Endothelial cell of umbilical vein (primary cell): Measurements from ENCODE around the gene EFNB1. TPM values are rescaled to one million over a fixed set of nuclear protein-coding genes. Genes with fewer than 3 reads are reported as not detected.

Source experiments
- BruUV-seq: library from RNA; stranded (reverse); fragments of 400-500 nt; replicated peaks from 2 replicates; lab custom pipeline; 2021; lab: Mats Ljungman, UMichigan
- CTCF ChIA-PET: fragments of 300-600, 350-600 bp; sonication (Branson Sonifier 250); formaldehyde crosslinking; loops from one replicate; lab custom pipeline; 2021; ENCODE audit warnings: antibody characterized with exemption, inconsistent platforms; lab: Charles Lee
- POLR2A ChIA-PET: fragments of 300-600, 350-600 bp; sonication (Branson Sonifier 250); formaldehyde crosslinking; loops from one replicate; lab custom pipeline; 2021; ENCODE audit warnings: antibody characterized with exemption, inconsistent platforms; lab: Charles Lee
- DNase-seq: peaks from one replicate; pipeline ENCODE4 v3.0.0-alpha.2; 2011; ENCODE audit warnings: low read depth, low spot score
- FAIRE-seq: peaks from 2 replicates; lab custom pipeline; 2011; peaks lifted over from hg19 to GRCh38; lab: Jason Lieb, UNC
- H2AFZ ChIP-seq: 2 replicates; pipeline ENCODE4 v1.6.0; 2012; ENCODE audit warnings: low read depth, low read length, control low read depth, inconsistent platforms
- H3K27ac ChIP-seq: 2 replicates; pipeline ENCODE4 v1.5.1; 2011; ENCODE audit warnings: low read depth, mild to moderate bottlenecking, control low read depth, low read length, moderate library complexity; ENCODE audit not compliant: insufficient read depth
- H3K27me3 ChIP-seq, 2 experiments: 2 replicates each; pipeline versions ENCODE4 v1.6.0 to v1.6.1; 2011; ENCODE audit warnings: low read length in 2 of 2, mixed read lengths in 1 of 2; ENCODE audit not compliant: control insufficient read depth in 2 of 2, insufficient read depth in 2 of 2
- H3K36me3 ChIP-seq, 2 experiments: 2 replicates in 1 of 2; 3 replicates in 1 of 2; pipeline ENCODE4 v1.5.1; 2011; ENCODE audit warnings: low read length in 2 of 2, mild to moderate bottlenecking in 1 of 2, moderate library complexity in 1 of 2; ENCODE audit not compliant: control insufficient read depth in 2 of 2, insufficient read depth in 2 of 2; ENCODE audit errors: extremely low read depth in 1 of 2
- H3K4me1 ChIP-seq: 3 replicates; pipeline ENCODE4 v1.5.1; 2011; ENCODE audit warnings: mild to moderate bottlenecking, low read length; ENCODE audit not compliant: control insufficient read depth, insufficient read depth; ENCODE audit errors: extremely low read depth
- H3K4me2 ChIP-seq: 2 replicates; pipeline ENCODE4 v1.6.1; 2011; ENCODE audit warnings: low read length, control low read depth, mixed read lengths; ENCODE audit not compliant: insufficient read depth
- H3K4me3 ChIP-seq, 3 experiments: fragments of 200-600 bp in 1 of 3; sonication (generic), shearing (Covaris generic) in 1 of 3; replicated peaks in 1 of 3; 2 replicates each; pipeline ENCODE4 v1.5.1; 2011 to 2016; ENCODE audit warnings: control low read depth in 3 of 3, low read length in 3 of 3, mild to moderate bottlenecking in 2 of 3, inconsistent platforms in 1 of 3, low read depth in 1 of 3, moderate library complexity in 1 of 3; ENCODE audit not compliant: insufficient read depth in 1 of 3
- H3K79me2 ChIP-seq: 2 replicates; pipeline ENCODE4 v1.6.0; 2012; ENCODE audit warnings: low read length, inconsistent platforms; ENCODE audit not compliant: control insufficient read depth, insufficient read depth
- H3K9ac ChIP-seq: replicated peaks from 2 replicates; pipeline ENCODE3; 2011; ENCODE audit warnings: low read length, control low read depth; ENCODE audit not compliant: insufficient read depth; ENCODE audit errors: extremely low read depth
- H3K9me1 ChIP-seq: replicated peaks from 3 replicates; pipeline ENCODE4 v1.6.0; 2011; ENCODE audit warnings: mild to moderate bottlenecking, low read length; ENCODE audit not compliant: control insufficient read depth, insufficient read depth; ENCODE audit errors: extremely low read depth
- H3K9me3 ChIP-seq: replicated peaks from 2 replicates; pipeline ENCODE4 v1.5.1; 2012; ENCODE audit warnings: low read length, inconsistent platforms; ENCODE audit not compliant: control insufficient read depth, insufficient read depth
- H4K20me1 ChIP-seq: replicated peaks from 2 replicates; pipeline ENCODE3; 2011; ENCODE audit warnings: mild to moderate bottlenecking, low read length; ENCODE audit not compliant: control insufficient read depth, insufficient read depth; ENCODE audit errors: extremely low read depth
- EZH2 ChIP-seq: IDR thresholded peaks from 2 replicates; pipeline ENCODE4 v1.6.1; 2012; ENCODE audit warnings: borderline replicate concordance, low read depth, mild to moderate bottlenecking, moderate library complexity, low read length, inconsistent platforms; ENCODE audit not compliant: severe bottlenecking
- FOS ChIP-seq: IDR thresholded peaks from 2 replicates; pipeline ENCODE4 v1.6.1; 2011; ENCODE audit warnings: mild to moderate bottlenecking, low read length, moderate library complexity, borderline replicate concordance; ENCODE audit not compliant: insufficient read depth
- GATA2 ChIP-seq: IDR thresholded peaks from 2 replicates; pipeline ENCODE4 v1.7.0; 2011; ENCODE audit warnings: low read depth, mild to moderate bottlenecking, moderate library complexity, mixed read lengths, low read length; ENCODE audit not compliant: insufficient read length, insufficient read depth
- JUN ChIP-seq: IDR thresholded peaks from 2 replicates; pipeline ENCODE4 v1.6.1; 2011; ENCODE audit warnings: borderline replicate concordance, low read depth; ENCODE audit not compliant: insufficient read length, insufficient read depth
- MYC ChIP-seq: IDR thresholded peaks from one replicate; pipeline ENCODE4 v1.6.1; 2011; ENCODE audit warnings: mild to moderate bottlenecking, low read depth, low read length
- POLR2A ChIP-seq: IDR thresholded peaks from 2 replicates; pipeline ENCODE4 v1.6.1; 2012; ENCODE audit warnings: low read depth, mild to moderate bottlenecking, control low read depth, low read length
- POLR2AphosphoS5 ChIP-seq: IDR thresholded peaks from 2 replicates; pipeline ENCODE4 v1.6.1; 2012; ENCODE audit warnings: low read depth, mild to moderate bottlenecking, control low read depth, low read length, moderate library complexity; ENCODE audit not compliant: insufficient read depth
- dilution Hi-C: fragments of 300-500 bp; cut with MboI; formaldehyde crosslinking; loops from one replicate; pipeline ENCODE4 v1.15.0; 2019; ENCODE audit warnings: low sequenced_read_pairs; ENCODE audit not compliant: extremely low pct_ligation_motif_present
- intact Hi-C: fragments of 100-400 bp; cut with micrococcal nuclease; formaldehyde crosslinking; loops from one replicate; pipeline ENCODE4 v1.10.0; 2022
- polyA plus RNA-seq, 4 experiments: library from polyadenylated mRNA; depleted of rRNA in 3 of 4; stranded (reverse) in 3 of 4; unstranded in 1 of 4; fragments of >200 nt; gene quantifications; 2 replicates each; pipeline versions ENCODE4 v1.2.1 to v1.2.3, GENCODE V29; 2011 to 2012; ENCODE audit warnings: missing spikeins in 1 of 4
- total RNA-seq: library from RNA; stranded (reverse); gene quantifications from 2 replicates; pipeline ENCODE4 v1.2.3, GENCODE V29; 2021
- TF ChIP-seq, protein P1 (sequence below): IDR thresholded peaks from 2 replicates; pipeline ENCODE4 v1.6.1; 2011; ENCODE audit not compliant: insufficient read depth, insufficient read length
- TF ChIP-seq, protein P2 (sequence below), 2 donors: IDR thresholded peaks; 1 replicate in 1 of 2; 2 replicates in 1 of 2; pipeline ENCODE4 v1.5.1; 2011; ENCODE audit warnings: low read length in 2 of 2, mild to moderate bottlenecking in 2 of 2, moderate library complexity in 2 of 2, control low read depth in 1 of 2, inconsistent platforms in 1 of 2, low read depth in 1 of 2; ENCODE audit not compliant: insufficient read depth in 1 of 2; ENCODE audit errors: extremely low read depth in 1 of 2

The EFNB1 gene
- total and polyA plus RNA-seq, 2 donors (not counting 3 experiments of a cell fraction or from before 2014, with no cell fraction given): 7.8 to 13.3 TPM

DNA sequence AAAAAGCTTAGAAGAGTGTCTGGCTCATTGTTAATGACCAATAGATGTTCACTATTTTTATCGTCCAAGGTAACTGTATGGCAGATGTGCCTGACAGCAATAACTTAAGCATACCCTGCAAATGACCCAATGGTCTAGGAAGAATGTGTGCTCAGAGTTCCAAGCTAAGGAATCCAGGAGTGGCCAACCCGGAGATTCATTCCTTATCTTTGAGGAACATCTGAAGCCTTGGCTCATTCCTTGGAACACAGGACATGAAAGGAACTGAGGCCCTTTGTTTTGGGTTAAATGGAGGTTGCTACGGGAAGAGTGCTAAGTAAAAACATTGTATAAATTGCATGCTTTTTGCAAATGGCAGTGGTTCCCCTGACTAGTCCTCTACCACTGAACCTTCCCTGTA lies 38.9 kb upstream of the EFNB1 start:
- POLR2A ChIA-PET: no interaction called here
- no peak for FAIRE-seq
- dilution Hi-C loops: no loop called here

More for the DNA sequence above, 38.9 kb upstream of the EFNB1 start:
- Histone ChIP-seq H3K27me3 (no peaks in the 10 kb centered on the region), H3K9me3 (no peaks in the 10 kb centered on the region), H3K4me1 (no peaks in the 10 kb centered on the region), H3K79me2 (no peaks in the 10 kb centered on the region), H3K4me2 (no peak overlapping the region), H3K27ac (no peak overlapping the region), H4K20me1 (no peaks in the 10 kb centered on the region), H3K9ac (no peak overlapping the region), H3K9me1 (no peaks in the 10 kb centered on the region), H3K4me3 (no peak overlapping the region), H3K36me3 (no peaks in the 10 kb centered on the region), H2AFZ (no peak overlapping the region)
- intact Hi-C loops: no loop called here
- no peak for DNase-seq
- BruUV-seq: no TSS peak
- CTCF ChIA-PET: no interaction called here
- TF ChIP-seq, protein P1, sequence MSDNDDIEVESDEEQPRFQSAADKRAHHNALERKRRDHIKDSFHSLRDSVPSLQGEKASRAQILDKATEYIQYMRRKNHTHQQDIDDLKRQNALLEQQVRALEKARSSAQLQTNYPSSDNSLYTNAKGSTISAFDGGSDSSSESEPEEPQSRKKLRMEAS: no peak
- TF ChIP-seq POLR2AphosphoS5 (no peak), MYC (no peak), JUN (no peak), EZH2 (no peak), FOS (no peak), POLR2A (no peak), GATA2 (no peak)
- TF ChIP-seq, protein P2, sequence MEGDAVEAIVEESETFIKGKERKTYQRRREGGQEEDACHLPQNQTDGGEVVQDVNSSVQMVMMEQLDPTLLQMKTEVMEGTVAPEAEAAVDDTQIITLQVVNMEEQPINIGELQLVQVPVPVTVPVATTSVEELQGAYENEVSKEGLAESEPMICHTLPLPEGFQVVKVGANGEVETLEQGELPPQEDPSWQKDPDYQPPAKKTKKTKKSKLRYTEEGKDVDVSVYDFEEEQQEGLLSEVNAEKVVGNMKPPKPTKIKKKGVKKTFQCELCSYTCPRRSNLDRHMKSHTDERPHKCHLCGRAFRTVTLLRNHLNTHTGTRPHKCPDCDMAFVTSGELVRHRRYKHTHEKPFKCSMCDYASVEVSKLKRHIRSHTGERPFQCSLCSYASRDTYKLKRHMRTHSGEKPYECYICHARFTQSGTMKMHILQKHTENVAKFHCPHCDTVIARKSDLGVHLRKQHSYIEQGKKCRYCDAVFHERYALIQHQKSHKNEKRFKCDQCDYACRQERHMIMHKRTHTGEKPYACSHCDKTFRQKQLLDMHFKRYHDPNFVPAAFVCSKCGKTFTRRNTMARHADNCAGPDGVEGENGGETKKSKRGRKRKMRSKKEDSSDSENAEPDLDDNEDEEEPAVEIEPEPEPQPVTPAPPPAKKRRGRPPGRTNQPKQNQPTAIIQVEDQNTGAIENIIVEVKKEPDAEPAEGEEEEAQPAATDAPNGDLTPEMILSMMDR (IDR thresholded peaks at IDR 0.05; ENCODE audit: extremely low read depth in 1 of 2, insufficient read depth in 1 of 2, low read depth in 1 of 2, low read length in 2 of 2): no peak
